Adrenal gland (tissue), 12 donors: Measurements from ENCODE around the gene HOTAIR. TPM values are rescaled to one million over a fixed set of nuclear protein-coding genes. Genes with fewer than 3 reads are reported as not detected.

ENCODE experiments used
- DNase-seq, 7 donors: peaks; one replicate each; pipeline ENCODE4 v3.0.0-alpha.2; 2019 to 2020
- H3K27ac ChIP-seq, 5 donors: fragments of 200-600 bp; sonication (generic) in 4 of 5; 1 replicate in 3 of 5; 2 replicates in 2 of 5; pipeline versions ENCODE4 v1.5.1 to v1.8.0; 2016 to 2020; ENCODE audit warnings: mild to moderate bottlenecking in 1 of 5
- H3K27me3 ChIP-seq: fragments of 200-600 bp; 2 replicates; pipeline ENCODE4 v1.8.0; 2021
- H3K36me3 ChIP-seq, 2 donors: fragments of 200-600 bp; replicated peaks in 1 of 2; 1 replicate in 1 of 2; 2 replicates in 1 of 2; pipeline versions ENCODE4 v1.5.1 to v1.8.0; 2018 to 2022
- H3K4me1 ChIP-seq, 2 donors: fragments of 200-600 bp; replicated peaks in 1 of 2; 1 replicate in 1 of 2; 2 replicates in 1 of 2; pipeline versions ENCODE4 v1.5.1 to v1.8.0; 2018 to 2021
- H3K4me3 ChIP-seq, 4 donors: fragments of 200-600 bp; sonication (generic) in 3 of 4; one replicate each; pipeline ENCODE4 v1.5.1; 2016 to 2018
- H3K9me3 ChIP-seq, 3 donors: fragments of 200-600 bp; sonication (generic) in 1 of 3; replicated peaks in 1 of 3; 1 replicate in 2 of 3; 2 replicates in 1 of 3; pipeline versions ENCODE4 v1.5.1 to v1.8.0; 2016 to 2021
- CTCF ChIP-seq, 6 experiments: fragments of 450-650 bp in 4 of 6; fragments of 200-600 bp in 2 of 6; sonication (generic) in 1 of 6; IDR thresholded peaks; 1 replicate in 5 of 6; 2 replicates in 1 of 6; pipeline versions ENCODE4 v1.5.1 to v1.8.0; 2016 to 2021; ENCODE audit warnings: antibody characterized with exemption in 6 of 6, mild to moderate bottlenecking in 2 of 6, moderate library complexity in 1 of 6
- POLR2A ChIP-seq, 2 donors: fragments of 450-650 bp; IDR thresholded peaks; one replicate each; pipeline ENCODE4 v1.6.1; 2017; ENCODE audit warnings: antibody characterized with exemption in 2 of 2, mild to moderate bottlenecking in 2 of 2, moderate library complexity in 1 of 2
- WGBS, 4 donors: extraction: QIAGEN DNeasy Blood & Tissue Kit in 2 of 4; methylation state at CpG; one replicate each; pipeline versions ENCODE4 v1.1.5 to v1.1.7; 2013 to 2017; 5-methylcytosine and 5-hydroxymethylcytosine counted together
- intact Hi-C, 2 donors: fragments of 100-400 bp; cut with DNase I; formaldehyde crosslinking; loops; one replicate each; pipeline versions ENCODE4 v1.14.1 to v1.15.0; 2022 to 2023
- polyA plus RNA-seq, 3 donors: library from polyadenylated mRNA; stranded (reverse); fragments of 200-250 nt in 2 of 3; fragments of 350-450 nt in 1 of 3; fragmentation: Illumina TruSeq in 1 of 3; extraction: RNeasy Lipid Tissue Mini Kit (QIAGEN cat#74804) in 1 of 3; gene quantifications; one replicate each; pipeline ENCODE4 v1.2.3, GENCODE V29; 2013 to 2014
- total RNA-seq, 9 donors: library from RNA; depleted of rRNA in 4 of 9; stranded (reverse); fragments of >200 nt in 4 of 9; fragments of 120-200 nt in 1 of 9; fragmentation: NEBNext Ultra II Directional in 1 of 9; extraction: Animal tissue kit (Norgen Biotek cat#: 25700) in 1 of 9; gene quantifications; one replicate each; pipeline versions ENCODE4 v1.1.0 to v1.2.4, GENCODE V29; 2013 to 2023
- donor health status: healthy with polysubstance abuse.
- donor health status: Bipolar disorder and iron deficiency.
- donor health status: DM: yes; HTN: yes; CAD: no.
- donor health status: DM: no; HTN: no; CAD: no.
- donor health status: DM: no; HTN: no; CAD: no.
- donor health status: DM: yes; HTN: yes; CAD: no.

The HOTAIR gene
- total and polyA plus RNA-seq, 12 donors, result not detected

- TF ChIP-seq POLR2A (IDR thresholded peaks at IDR 0.05) (no peak), CTCF (IDR thresholded peaks at IDR 0.05) (no peak)
- no peaks in the 10 kb centered on the region for H3K9me3 ChIP-seq
- peaks cover 3 to 8% of the 10 kb centered on the region in 2 donors for H3K4me1 ChIP-seq
- intact Hi-C loops, result no loop called here
- H3K27me3 ChIP-seq, result no peaks in the 10 kb centered on the region
- WGBS, 4 donors, result 64 to 71% (median 68%) methylated on average over 14 of the region's 14 CpGs
- H3K27ac ChIP-seq, result peak overlapping the region in 1 of 5 donors; percentile 21
- peak overlapping the region in 1 of 4 donors; percentile 53 for H3K4me3 ChIP-seq
- H3K36me3 ChIP-seq, result no peaks in the 10 kb centered on the region
- DNase-seq, result no peak
Measured at GRCh38 chr12:54011665-54012532, 37.1 kb upstream of the HOTAIR start.

GRCh38 chr12:54010972-54011664 lies 36.4 kb upstream of the HOTAIR start:
- no peak for TF ChIP-seq CTCF (IDR thresholded peaks at IDR 0.05)
- no peak for TF ChIP-seq POLR2A (IDR thresholded peaks at IDR 0.05)
- Histone ChIP-seq H3K27ac (peak overlapping the region in 2 of 5 donors; percentile 72 to 87), H3K36me3 (no peaks in the 10 kb centered on the region), H3K4me3 (peak overlapping the region in 1 of 4 donors; percentile 53), H3K27me3 (no peaks in the 10 kb centered on the region), H3K9me3 (no peaks in the 10 kb centered on the region), H3K4me1 (peaks cover 3 to 8% of the 10 kb centered on the region in 2 donors)
- intact Hi-C loops, result no loop called here
- WGBS, 4 donors, result 50 to 60% (median 53%) methylated on average over 17 of the region's 17 CpGs
- DNase-seq, result no peak

- intact Hi-C loops, result no loop called here
- Histone ChIP-seq H3K4me3 (peak overlapping the region in 1 of 4 donors; percentile 53), H3K27ac (peak overlapping the region in 2 of 5 donors; percentile 72 to 87), H3K4me1 (peaks cover 3 to 8% of the 10 kb centered on the region in 2 donors), H3K27me3 (peaks cover 3% of the 10 kb centered on the region), H3K9me3 (no peaks in the 10 kb centered on the region), H3K36me3 (no peaks in the 10 kb centered on the region)
- 51 to 68% (median 59%) methylated on average over 10 of the region's 10 CpGs for WGBS, 4 donors
- TF ChIP-seq POLR2A (IDR thresholded peaks at IDR 0.05), result no peak
- no peak for TF ChIP-seq CTCF (IDR thresholded peaks at IDR 0.05)
- no peak for DNase-seq
Measured at GRCh38 chr12:54010053-54010971, 35.6 kb upstream of the HOTAIR start.
